Measurements from ENCODE around the gene FAM110C.
"Not testable (repeated sequence)": the region's sequence is repeated elsewhere in the genome, so short reads cannot be mapped to it uniquely, and the experiment has no call there.

Gene FAM110C

DNA sequence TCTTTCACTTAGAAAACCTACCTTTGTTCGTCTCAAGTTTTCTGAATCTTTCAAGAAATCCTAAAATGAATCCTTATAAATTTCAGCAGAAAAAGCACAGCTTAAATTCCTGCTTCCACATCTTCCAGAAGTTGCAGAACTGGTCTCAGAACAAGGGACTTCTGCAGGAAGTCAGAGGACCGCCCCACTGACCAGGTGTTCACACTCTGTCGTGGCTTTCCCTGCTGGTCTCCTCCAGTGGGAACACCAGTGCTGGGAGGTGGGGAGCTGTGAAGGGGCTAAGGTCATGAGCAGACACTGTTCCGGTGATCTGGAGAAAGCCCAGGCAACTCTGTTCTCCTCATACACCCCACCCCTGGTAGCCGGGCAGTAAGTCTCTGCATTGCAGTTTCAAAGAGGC is 3.5 kb downstream of the FAM110C start:
- no peak for DNase-seq (ENCODE audit: low read depth in 2 of 2)

GRCh38 chr2:40465-40864 is 5.8 kb downstream of the FAM110C start:
- DNase-seq (ENCODE audit: low read depth in 2 of 2): no peak

DNA sequence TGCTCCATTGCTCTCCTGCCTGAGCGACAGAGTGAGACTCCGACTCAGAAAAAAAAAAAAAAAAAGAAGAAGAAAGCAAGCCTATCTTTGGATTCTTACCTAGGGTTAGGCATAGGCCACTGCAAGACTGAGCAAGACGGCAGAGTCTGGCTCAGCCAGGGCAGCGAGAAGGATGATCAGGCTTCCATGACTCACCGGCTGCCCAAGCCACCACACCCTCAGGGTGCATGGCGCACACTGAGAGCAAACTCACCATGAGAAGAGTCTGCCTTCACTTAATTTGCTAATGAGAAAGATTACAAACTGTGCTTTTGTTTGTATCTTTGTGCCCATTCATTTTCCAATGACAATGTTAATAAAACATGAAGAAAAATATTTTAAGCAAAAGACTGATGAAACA is 8.2 kb downstream of the FAM110C start:
- DNase-seq (ENCODE audit: low read depth in 2 of 2): no peak

GRCh38 chr2:36318-36717 is 10.0 kb downstream of the FAM110C start:
- no peak for DNase-seq (ENCODE audit: low read depth in 2 of 2)

GRCh38 chr2:35852-36251 is 10.5 kb downstream of the FAM110C start:
- DNase-seq (ENCODE audit: low read depth in 2 of 2): no peak

GRCh38 chr2:33620-34019 is 12.7 kb downstream of the FAM110C start:
- DNase-seq (ENCODE audit: low read depth in 2 of 2): peak; percentile 32 to 36

DNA sequence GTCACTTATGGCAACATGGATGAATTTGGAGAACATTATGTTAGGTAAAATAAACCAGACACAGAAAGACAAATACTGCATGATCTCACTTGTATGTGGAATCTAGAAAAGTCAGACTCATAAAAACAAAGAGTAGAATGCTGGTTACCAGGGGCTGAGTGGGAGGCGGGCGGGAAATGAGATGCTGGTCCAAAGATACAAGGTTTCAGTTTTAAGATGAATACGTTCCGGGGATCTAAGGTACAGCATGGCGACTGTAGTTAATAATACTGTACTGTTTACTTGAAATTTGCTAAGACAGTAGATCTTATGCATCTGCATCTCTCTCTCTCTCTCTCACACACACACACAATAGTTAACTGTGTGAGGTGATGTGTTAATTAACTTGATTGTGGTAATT is 14.2 kb downstream of the FAM110C start:
- DNase-seq (ENCODE audit: low read depth in 2 of 2): peak in 1 of 2 donors; percentile 22

DNA sequence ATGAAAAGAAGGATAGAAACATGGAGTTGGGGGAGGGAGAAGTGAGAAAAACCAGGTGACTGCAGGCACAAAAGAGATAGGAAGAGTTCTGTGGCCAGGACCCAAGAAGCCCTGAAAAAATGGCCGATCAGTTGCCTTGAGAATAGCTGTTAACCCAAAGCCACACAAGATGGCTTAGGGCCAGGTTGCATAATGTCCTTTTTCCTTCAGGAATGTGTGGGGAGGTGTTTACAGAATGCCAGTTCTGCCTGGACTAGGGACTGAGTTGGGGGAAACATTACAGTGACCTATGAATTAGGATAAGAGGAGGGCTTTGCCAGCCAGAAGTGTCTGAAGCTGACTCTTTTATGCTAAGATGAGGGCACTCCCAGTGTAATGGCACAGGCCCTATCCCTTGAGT is 17.1 kb downstream of the FAM110C start:
- DNase-seq (ENCODE audit: low read depth in 2 of 2): no peak

DNA sequence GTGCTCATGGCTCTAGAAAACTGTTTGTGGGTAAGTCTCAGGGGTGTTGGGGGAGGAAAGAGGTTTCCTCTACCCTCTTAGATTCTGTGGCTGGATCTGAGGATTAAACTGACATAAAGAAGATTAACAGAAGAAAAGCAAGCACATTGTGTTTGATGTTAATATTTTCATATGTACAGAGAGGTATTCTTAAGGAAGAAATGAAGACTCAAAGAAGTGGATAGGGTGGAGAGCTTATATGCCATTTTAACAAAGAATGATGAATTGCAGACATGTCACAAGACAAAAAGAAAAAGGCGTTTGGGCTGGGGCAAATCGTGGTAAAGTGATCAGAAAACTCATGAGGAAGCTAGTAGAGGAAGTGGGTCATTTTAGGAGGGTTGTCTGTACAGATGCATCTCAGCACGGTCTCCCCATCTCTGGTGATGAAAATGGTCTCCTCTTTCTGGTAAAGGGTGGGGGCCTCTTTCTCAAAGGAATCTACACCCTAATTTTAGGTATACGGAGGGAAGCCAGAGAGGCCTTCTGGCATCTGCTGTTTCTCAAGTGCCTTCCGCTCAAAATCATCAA is 17.8 kb downstream of the FAM110C start:
- no peak for DNase-seq (ENCODE audit: low read depth in 2 of 2)

- no peak for DNase-seq (ENCODE audit: low read depth in 2 of 2)
These were observed 19.4 kb downstream of the FAM110C start for GRCh38 chr2:26891-27290.

DNA sequence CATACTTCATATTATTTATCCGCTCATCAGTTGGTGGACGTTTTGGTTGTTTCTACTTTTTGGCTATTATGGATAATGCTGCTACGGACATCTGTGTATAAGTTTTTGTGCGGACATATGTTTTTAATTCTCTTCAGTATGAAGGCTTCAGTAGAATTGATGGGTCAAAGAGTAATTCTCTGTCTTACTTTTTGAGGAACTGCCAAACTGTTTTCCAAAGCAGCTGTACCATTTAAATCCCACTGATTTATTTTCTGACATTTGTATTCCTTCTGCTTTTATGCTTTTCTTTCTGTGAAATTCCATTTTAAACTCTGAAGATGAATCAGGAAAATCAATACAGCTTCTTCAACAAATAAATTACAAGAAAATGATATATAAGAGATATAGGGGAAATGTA is 20.8 kb downstream of the FAM110C start:
- DNase-seq (ENCODE audit: low read depth in 2 of 2): no peak

DNA sequence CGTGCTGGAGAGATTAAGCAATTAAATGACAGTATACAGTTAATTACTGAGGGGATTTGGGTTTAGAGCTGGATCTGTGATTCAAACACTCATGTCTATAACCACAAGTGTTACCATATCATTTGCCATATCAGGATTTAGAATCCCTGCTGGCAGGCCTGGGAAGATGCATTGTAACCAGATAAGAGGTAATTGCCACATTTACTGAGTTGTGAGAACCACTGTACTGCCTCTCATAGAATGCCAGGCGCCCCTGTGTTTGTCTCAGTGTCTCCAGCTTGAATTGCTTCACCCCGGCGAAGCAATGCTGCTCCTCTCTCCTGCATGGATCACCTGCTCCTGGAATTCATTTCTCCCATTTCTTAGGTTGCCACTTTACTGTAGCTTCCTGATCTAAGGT is 21.7 kb downstream of the FAM110C start:
- not testable (repeated sequence) for DNase-seq (ENCODE audit: low read depth in 2 of 2)

GRCh38 chr2:24107-24506 is 22.2 kb downstream of the FAM110C start:
- no peak for DNase-seq (ENCODE audit: low read depth in 2 of 2)

DNA sequence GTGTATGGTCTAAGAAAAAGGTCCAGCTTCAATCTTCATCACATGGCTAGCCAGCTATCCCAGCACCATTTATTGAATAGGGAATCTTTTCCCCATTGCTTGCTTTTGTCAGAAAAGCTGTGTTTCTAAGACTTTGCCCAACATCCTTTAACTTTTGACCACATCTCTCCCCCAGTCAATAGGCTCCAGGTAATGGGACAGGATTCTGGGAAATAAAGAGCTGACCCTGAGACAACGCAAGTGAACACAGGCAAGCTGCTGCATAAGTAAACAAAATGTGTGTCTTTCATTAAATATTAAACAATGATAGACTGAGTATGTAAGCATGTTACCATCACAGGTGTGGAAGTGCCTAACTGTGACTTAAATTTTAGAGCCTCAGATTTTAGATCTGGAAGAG is 23.0 kb downstream of the FAM110C start:
- no peak for DNase-seq (ENCODE audit: low read depth in 2 of 2)

GRCh38 chr2:22244-22643 is 24.1 kb downstream of the FAM110C start:
- not testable (repeated sequence) for DNase-seq (ENCODE audit: low read depth in 2 of 2)

DNA sequence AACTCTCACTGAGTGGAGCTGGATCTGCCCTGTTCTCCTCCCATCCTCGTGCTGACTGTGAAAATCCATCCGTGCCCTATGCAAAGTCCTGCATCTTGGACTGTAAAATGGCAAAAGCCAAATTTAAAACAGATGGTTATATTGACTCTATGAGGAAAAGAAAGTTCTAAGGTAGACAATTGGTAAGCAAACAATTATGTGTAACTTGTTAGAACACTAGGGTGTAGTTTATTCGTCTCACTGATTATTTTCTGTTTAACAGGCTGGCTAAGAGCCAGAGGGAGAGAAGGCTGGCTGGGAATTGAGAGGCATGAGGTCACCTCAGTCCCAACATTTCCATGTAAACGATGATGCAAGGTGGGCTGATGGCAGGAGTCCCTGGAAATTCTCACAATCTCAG is 26.0 kb downstream of the FAM110C start:
- not testable (repeated sequence) for DNase-seq (ENCODE audit: low read depth in 2 of 2)

- no peak for DNase-seq (ENCODE audit: low read depth in 2 of 2)
These were observed 26.8 kb downstream of the FAM110C start for GRCh38 chr2:19505-19904.

- DNase-seq (ENCODE audit: low read depth in 2 of 2): no peak
These were observed 27.7 kb downstream of the FAM110C start for GRCh38 chr2:18402-19271.

- DNase-seq (ENCODE audit: low read depth in 2 of 2): not testable (repeated sequence)
These were observed 30.4 kb downstream of the FAM110C start for GRCh38 chr2:15916-16315.

- peak; percentile 63 to 72 for DNase-seq (ENCODE audit: low read depth in 2 of 2)
These were observed 34.9 kb downstream of the FAM110C start for GRCh38 chr2:11248-11941.

DNA sequence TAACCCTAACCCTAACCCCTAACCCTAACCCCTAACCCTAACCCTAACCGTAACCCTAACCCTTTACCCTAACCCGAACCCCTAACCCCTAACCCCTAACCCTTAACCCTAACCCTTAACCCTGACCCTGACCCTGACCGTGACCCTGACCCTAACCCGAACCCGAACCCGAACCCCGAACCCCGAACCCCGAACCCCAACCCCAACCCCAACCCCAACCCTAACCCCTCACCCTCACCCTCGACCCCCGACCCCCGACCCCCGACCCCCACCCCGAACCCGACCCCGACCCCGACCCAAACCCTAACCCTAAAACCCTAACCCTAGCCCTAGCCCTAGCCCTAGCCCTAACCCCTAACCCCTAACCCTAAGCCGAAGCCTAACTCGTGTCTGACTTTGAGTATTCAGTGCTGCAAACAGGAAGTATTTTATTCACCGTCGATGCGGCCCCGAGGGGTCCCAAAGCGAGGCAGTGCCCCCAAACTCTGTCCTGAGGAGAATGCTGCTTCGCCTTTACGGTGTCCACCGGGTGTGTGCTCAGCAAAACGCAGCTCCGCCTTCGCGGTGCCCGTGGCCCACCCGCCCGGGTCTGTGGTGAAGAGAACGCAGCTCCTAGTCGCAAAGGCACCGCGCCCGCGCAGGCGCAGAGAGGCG is 36.0 kb downstream of the FAM110C start:
- DNase-seq (ENCODE audit: low read depth in 2 of 2): no peak

Data from stimulated activated CD8-positive, alpha-beta memory T cell treated with anti-CD3 and anti-CD28 coated beads, Interleukin-15, amount 100 ng/mL, for 48 hours (primary cell).